ENCODE data around the gene DSTN. TPM values are rescaled to one million over a fixed set of nuclear protein-coding genes. Genes with fewer than 3 reads are reported as not detected.

The DSTN gene
- total RNA-seq, 1 experiment from 2014 or later = 202 TPM

DNA sequence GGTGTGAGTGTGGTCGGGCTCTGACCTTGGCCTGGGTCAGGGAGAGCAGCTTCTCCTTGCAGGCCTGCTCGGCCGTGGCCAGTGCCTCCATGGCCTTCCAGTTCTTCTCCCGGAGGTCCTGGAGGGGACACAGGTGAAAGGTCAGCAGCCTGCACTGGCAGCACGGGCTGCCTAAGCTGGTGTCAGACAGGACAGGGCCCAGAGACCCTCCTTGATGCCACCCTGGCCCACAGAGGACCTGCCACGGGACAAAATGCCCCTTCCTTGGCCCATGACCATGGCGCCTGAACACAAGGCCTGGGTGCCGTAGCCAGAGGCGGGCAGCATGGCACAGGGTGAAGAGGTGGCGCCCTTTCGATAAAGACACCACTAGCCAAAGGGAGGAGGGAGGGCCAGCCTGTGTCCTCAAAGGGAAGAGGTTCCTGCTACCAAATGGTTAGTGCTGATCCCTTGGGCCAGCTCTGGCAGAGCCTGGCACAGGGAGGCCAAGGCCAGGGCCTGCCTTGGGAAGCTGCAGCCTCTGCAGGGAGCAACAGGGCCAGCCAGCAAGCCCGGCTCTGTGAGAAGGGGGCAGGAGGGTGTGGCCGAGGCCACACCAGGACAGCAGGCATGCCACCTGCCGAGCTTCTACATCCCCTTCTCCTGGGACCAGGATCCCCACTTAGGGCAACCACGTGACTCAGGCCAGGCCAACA, 54.8 kb downstream of the DSTN start:
- BruUV-seq (replicated peaks) = no TSS peak
- POLR2A ChIA-PET = no interaction called here

More for the DNA sequence above, 54.8 kb downstream of the DSTN start:
- no peaks in the 10 kb centered on the region for H3K27me3 ChIP-seq (ENCODE audit: insufficient read depth, low read length)
- no peak overlapping the region for H3K9ac ChIP-seq (ENCODE audit: low read length)
- TF ChIP-seq POLR2AphosphoS5 (IDR thresholded peaks at IDR 0.05; ENCODE audit: low read depth, low read length) = no peak
- TF ChIP-seq EZH2phosphoT487 (IDR thresholded peaks at IDR 0.05; ENCODE audit: borderline replicate concordance) = no peak
- no peak for TF ChIP-seq EGR1 (IDR thresholded peaks at IDR 0.05; ENCODE audit: low read depth)
- TF ChIP-seq FOSL1 (IDR thresholded peaks at IDR 0.05; ENCODE audit: low read depth) = no peak
- no peak for TF ChIP-seq YY1 (IDR thresholded peaks at IDR 0.05; ENCODE audit: extremely low read depth, insufficient replicate concordance, low read depth, low read length)
- TF ChIP-seq, protein P1, sequence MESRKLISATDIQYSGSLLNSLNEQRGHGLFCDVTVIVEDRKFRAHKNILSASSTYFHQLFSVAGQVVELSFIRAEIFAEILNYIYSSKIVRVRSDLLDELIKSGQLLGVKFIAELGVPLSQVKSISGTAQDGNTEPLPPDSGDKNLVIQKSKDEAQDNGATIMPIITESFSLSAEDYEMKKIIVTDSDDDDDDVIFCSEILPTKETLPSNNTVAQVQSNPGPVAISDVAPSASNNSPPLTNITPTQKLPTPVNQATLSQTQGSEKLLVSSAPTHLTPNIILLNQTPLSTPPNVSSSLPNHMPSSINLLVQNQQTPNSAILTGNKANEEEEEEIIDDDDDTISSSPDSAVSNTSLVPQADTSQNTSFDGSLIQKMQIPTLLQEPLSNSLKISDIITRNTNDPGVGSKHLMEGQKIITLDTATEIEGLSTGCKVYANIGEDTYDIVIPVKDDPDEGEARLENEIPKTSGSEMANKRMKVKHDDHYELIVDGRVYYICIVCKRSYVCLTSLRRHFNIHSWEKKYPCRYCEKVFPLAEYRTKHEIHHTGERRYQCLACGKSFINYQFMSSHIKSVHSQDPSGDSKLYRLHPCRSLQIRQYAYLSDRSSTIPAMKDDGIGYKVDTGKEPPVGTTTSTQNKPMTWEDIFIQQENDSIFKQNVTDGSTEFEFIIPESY (IDR thresholded peaks at IDR 0.05; ENCODE audit: extremely low read depth, insufficient replicate concordance, low read length) = no peak
- TF ChIP-seq, protein P2, sequence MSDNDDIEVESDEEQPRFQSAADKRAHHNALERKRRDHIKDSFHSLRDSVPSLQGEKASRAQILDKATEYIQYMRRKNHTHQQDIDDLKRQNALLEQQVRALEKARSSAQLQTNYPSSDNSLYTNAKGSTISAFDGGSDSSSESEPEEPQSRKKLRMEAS (IDR thresholded peaks at IDR 0.05) = no peak
- TF ChIP-seq SIN3A (IDR thresholded peaks at IDR 0.05; ENCODE audit: low read depth) = no peak
- TF ChIP-seq SRF (IDR thresholded peaks at IDR 0.05; ENCODE audit: low read depth) = no peak
- no peaks in the 10 kb centered on the region for H3K9me2 ChIP-seq (ENCODE audit: insufficient read depth)
- H2AFZ ChIP-seq (ENCODE audit: low read depth, low read length, poor library complexity, severe bottlenecking) = no peak overlapping the region
- ATAC-seq = no peak
- no peak overlapping the region for H3K4me3 ChIP-seq (replicated peaks in 1 of 2; ENCODE audit: low read depth in 1 of 2, low read length in 2 of 2)
- H4K20me1 ChIP-seq (ENCODE audit: insufficient read depth) = no peaks in the 10 kb centered on the region
- H3K36me3 ChIP-seq (ENCODE audit: control insufficient read depth in 1 of 2, insufficient read depth in 2 of 2, low read length in 2 of 2) = peaks cover 3 to 26% of the 10 kb centered on the region in 2 experiments; a peak in 3 of 4 replicates
- no peaks in the 10 kb centered on the region for H3K4me1 ChIP-seq (ENCODE audit: control insufficient read depth in 1 of 2, insufficient read depth in 2 of 2, low read length in 2 of 2)
- no peaks in the 10 kb centered on the region for H3K9me3 ChIP-seq (ENCODE audit: control insufficient read depth in 1 of 2, insufficient read depth in 1 of 2, low read depth in 1 of 2, low read length in 2 of 2)
- intact Hi-C loops (cut with micrococcal nuclease) = no loop called here
- ChIA-PET RAD21 (ENCODE audit: low non-redundant PET in 1 of 2, low total read pairs in 2 of 2, uncharacterized antibody in 2 of 2, unreplicated experiment in 2 of 2) (no interaction called here), CTCF (no interaction called here)
- H3K79me2 ChIP-seq (ENCODE audit: insufficient read depth, low read length) = no peaks in the 10 kb centered on the region
- no peak overlapping the region for H3K4me2 ChIP-seq (ENCODE audit: low read length)
- no peak overlapping the region for H3K27ac ChIP-seq (ENCODE audit: low read depth, low read length)
- DNase-seq (ENCODE audit: low read depth, low spot score) = no peak
